Activated CD8-positive, alpha-beta memory T cell treated with anti-CD3 and anti-CD28 coated beads for 36 hours (primary cell): Measurements from ENCODE around the gene MR1. TPM values are rescaled to one million over a fixed set of nuclear protein-coding genes. Genes with fewer than 3 reads are reported as not detected.

Experiments used
- CTCF ChIA-PET: fragments of 350-600 bp; sonication (Branson Sonifier 250); formaldehyde crosslinking; loops from one replicate; lab custom pipeline; 2021; ENCODE audit warnings: antibody characterized with exemption; lab: Charles Lee
- POLR2A ChIA-PET: fragments of 350-600 bp; sonication (Branson Sonifier 250); formaldehyde crosslinking; loops from one replicate; lab custom pipeline; 2021; ENCODE audit warnings: antibody characterized with exemption; lab: Charles Lee
- total RNA-seq, 2 experiments: library from RNA; stranded (reverse); gene quantifications; one replicate each; pipeline ENCODE4 v1.2.3, GENCODE V29; 2021

MR1 gene
- total RNA-seq, 2 experiments from 2014 or later: 13.3 to 14.5 TPM

DNA sequence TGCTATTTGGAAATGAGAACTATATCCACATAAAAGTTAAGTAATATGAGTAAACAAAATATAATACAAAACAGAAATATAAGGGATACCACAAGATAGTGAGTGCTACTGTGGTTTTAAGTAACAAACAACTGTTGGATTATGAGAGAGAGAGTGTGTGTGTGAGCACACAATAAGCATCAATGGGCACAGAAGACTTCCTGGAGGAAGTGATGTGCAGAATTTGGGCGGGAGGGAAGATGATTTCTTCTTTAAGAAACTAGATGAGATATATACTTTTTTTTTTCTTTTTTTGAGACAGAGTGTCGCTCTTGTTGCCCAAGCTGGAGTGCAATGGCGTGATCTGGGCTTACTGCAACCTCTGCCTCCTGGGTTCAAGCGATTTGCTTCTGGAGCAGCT lies 46.8 kb downstream of the MR1 start:
- POLR2A ChIA-PET: interaction anchor here (1.3 kb wide), 1 partner anchor 8 kb away, joined by 11 read pairs; the partner anchor contains the start of gene IER5
- CTCF ChIA-PET: interaction anchor here (0.8 to 1.8 kb wide), 4 partner anchors 14 to 86 kb away, joined by 3 to 6 read pairs (median 4); no protein-coding TSS in a partner anchor

DNA sequence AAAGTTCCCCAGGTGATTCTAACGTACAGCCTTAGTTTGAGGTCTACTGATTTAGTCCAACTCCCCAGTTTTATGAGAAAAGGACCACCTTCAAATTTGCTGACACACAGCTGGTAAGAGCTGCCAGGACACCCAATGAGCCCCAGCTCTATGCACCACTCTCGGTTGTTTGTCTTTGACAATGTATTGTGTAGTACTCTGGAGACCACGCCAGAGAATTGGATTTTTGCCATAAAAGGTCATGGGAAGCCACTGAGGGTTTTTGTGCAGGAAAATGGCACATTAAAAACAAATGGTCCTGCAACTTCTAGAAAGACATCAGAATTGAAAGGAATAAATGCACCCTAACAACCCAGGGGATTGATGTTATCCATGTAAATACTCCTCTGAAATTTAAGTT lies 47.6 kb downstream of the MR1 start:
- ChIA-PET POLR2A (no interaction called here), CTCF (interaction anchor here (0.8 to 1.8 kb wide), 4 partner anchors 15 to 85 kb away, joined by 3 to 6 read pairs (median 4); no protein-coding TSS in a partner anchor)

DNA sequence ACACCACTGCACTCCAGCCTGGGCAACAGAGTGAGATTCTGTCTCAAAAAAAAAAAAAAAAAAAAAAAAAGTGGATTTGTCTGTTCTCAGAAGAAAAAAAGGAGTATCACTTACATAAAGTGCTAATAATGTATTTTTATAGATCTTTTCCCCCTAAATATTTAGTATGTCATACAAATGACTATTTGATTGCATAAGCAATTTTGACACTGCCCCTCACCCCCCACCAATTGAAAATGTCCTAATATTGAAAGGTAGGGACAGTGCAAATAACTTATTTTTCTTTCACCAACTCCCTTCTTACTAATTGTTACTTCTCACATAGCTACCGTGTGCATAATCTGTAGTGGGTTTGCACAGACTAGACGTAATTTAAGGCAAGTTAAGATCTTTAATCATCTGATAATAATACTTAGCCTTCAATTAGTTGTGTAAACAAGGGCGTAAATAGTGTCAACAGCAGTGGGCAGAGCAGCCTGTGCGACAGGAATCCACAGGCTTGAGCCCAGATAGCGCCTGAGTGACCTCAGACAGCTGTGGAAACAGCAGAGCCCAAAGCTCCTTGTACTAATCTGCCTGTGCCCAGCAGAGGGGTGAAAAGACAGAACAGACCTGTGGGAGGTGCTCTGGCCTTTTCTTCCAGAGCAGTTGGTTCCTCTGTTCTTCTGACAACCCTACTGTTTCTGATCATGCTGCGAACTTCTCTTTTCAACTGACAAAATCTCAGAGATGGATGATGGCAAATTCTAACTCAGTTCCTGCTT lies 50.2 kb downstream of the MR1 start:
- CTCF ChIA-PET: interaction anchor here (0.6 to 4.8 kb wide), 6 partner anchors 9 to 87 kb away, joined by 3 to 33 read pairs (median 4); no protein-coding TSS in a partner anchor

DNA sequence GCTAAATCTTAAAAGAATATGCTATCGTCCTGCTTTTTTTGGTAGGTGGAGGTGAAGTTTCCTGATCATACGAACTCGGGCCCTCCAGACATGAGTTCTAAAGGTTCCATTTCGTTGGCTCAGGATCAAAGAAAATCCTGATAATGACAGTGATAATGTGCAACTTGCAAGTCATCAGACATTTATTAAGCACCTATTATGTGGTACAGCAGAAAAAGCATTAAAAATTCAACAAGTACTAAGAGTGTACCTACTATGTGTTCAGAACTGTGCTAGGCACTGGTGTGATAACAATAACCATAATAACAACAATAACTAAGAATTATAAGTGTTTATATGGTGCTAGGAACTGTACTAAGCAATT lies 50.8 kb downstream of the MR1 start:
- POLR2A ChIA-PET: no interaction called here
- CTCF ChIA-PET: interaction anchor here (0.6 to 4.8 kb wide), 4 partner anchors 57 to 86 kb away, joined by 3 to 33 read pairs (median 6); no protein-coding TSS in a partner anchor

More for the DNA sequence above, 50.2 kb downstream of the MR1 start:
- POLR2A ChIA-PET: interaction anchor here (0.7 kb wide), 1 partner anchor 315 kb away, joined by 10 read pairs; no protein-coding TSS in a partner anchor

DNA sequence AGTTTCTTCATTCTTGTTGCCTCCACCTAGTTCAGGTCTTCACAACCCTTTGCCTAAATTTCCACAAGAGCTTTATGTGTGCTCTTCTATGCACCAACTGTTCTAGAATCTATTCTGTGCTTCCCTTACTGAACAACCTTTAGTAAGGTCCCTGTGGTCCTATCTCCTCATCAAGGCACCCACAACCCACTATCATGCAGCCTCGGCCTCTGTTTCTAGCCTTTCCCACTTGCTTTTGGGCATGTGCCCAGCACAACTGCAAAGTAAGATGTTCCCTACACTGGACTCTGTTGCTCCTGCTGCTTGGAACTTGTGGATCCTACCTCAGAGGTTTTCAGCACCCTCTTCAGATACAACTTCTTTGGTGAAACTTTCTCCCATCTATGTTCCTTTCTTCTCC lies 52.3 kb downstream of the MR1 start:
- POLR2A ChIA-PET: no interaction called here
- CTCF ChIA-PET: interaction anchor here (0.7 to 4.8 kb wide), 2 partner anchors 25 to 55 kb away, joined by 5 to 33 read pairs; no protein-coding TSS in a partner anchor

DNA sequence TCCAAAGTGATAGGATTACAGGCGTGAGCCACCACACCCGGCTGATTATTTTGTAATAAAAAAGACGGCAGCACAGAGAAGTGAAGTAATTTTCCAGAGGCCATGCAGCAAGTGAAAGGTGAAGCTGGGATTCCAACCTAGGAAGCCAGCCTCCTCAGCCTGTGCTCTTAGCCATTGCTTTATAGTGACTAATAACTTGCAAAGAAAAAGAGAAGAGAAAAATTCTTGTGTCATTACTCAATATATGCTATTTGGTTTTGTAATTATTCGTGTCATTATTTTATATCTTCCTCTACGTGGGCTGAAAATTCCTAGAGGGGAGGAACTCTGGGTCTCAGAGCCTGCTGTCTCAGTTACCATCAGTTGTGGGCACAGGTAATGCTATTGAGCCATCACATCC lies 53.1 kb downstream of the MR1 start:
- POLR2A ChIA-PET: interaction anchor here (0.6 kb wide), 1 partner anchor 10 kb away, joined by 5 read pairs; no protein-coding TSS in a partner anchor
- CTCF ChIA-PET: interaction anchor here (4.8 kb wide), 1 partner anchor 55 kb away, joined by 33 read pairs; no protein-coding TSS in a partner anchor

DNA sequence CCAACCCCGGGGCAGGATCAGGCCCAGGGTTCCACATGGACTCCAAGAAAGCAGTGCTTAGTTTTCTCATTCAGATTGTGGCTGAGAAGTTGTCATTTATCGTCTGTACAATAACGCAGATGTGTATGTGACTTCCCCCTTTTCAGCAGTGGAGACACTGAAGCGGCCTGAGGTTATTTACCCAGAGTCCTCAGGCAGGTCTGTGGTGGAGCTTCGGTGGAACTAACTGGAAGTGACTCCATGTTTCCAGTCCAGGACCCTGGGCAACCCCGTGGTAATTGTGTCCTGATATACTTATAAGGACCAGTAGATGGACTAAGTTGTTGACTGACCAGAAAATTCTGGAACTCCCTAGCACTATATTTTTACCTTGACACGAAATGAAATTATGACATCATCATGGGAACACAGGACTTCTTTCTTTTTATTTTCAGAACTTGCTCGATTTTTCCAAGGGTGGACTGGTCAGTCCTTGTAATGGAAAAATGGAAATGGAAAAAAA lies 53.7 kb downstream of the MR1 start:
- ChIA-PET CTCF (interaction anchor here (4.8 kb wide), 1 partner anchor 54 kb away, joined by 33 read pairs; no protein-coding TSS in a partner anchor), POLR2A (interaction anchor here (1.5 kb wide), 1 partner anchor 16 kb away, joined by 3 read pairs; no protein-coding TSS in a partner anchor)

DNA sequence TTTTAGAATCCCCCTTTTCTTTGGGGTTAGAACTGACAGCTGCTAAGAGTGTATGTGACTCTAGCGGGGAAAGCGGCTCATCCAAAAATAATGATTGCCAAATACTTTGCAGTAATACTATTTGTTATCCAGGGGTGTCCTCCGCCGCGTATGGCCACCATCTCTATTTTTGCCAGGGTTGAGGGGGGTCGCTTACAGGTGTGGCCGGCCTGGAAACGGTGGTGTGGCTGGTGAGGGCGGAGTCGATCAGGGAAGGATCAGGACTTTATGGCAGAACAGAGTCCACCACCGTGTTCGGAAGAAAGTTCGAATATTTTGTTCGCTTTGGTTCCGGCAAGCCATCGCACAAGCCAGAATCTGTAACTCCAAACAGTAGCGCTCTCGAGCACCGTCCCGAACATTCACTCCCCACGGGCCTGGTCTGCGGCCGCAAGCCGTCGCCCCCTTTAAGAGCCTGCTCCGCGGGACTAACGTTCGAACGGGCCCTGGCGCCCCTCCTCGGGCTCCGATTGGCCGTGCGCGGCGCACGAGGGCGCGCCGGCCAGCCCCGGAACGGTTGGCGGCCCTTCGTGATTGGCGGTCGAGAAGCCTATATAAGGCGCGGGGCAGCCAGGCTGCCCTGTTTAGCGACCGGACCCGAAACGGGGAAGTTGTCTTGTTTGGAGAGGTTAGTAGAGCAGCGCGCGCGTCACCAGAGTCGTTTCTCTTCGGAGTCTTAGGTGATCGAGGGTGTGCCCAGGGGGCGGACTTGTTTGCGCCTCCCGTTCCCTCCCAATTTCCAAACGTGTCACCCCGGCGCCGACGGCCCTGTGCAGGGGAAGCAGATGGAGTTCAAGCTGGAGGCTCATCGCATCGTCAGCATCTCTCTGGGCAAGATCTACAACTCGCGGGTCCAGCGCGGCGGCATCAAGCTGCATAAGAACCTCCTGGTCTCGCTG lies 54.6 kb downstream of the MR1 start, which contains the start of gene IER5:
TSS of gene IER5 (plus strand) at position 622 of the 938 bp plus-strand sequence. CDS start at position 825, 203 bp downstream.
- POLR2A ChIA-PET: interaction anchor here (0.6 to 3.3 kb wide), 18 partner anchors 8 to 1718 kb away, joined by 3 to 49 read pairs (median 6); partner anchors contain the start of gene STX6
- CTCF ChIA-PET: interaction anchor here (0.7 to 5.0 kb wide), 3 partner anchors 39 to 53 kb away, joined by 3 to 42 read pairs (median 33); no protein-coding TSS in a partner anchor

DNA sequence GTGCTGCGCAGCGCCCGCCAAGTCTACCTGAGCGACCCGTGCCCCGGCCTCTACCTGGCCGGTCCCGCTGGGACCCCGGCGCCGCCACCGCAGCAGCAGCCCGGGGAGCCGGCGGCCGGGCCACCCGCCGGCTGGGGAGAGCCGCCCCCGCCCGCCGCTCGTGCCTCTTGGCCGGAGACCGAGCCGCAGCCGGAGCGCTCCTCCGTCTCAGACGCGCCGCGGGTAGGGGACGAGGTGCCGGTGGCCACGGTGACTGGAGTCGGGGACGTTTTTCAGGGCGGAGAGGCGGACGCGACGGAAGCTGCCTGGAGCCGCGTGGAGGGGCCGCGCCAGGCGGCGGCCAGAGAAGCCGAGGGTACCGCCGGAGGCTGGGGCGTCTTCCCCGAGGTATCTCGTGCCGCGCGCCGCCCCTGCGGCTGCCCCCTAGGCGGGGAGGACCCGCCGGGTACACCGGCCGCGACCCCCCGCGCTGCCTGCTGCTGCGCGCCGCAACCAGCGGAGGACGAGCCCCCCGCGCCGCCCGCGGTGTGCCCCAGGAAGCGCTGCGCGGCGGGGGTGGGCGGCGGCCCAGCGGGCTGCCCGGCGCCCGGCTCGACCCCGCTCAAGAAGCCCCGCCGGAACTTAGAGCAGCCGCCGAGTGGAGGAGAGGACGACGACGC lies 55.4 kb downstream of the MR1 start:
- ChIA-PET POLR2A (interaction anchor here (0.6 to 3.3 kb wide), 19 partner anchors 9 to 1719 kb away, joined by 3 to 49 read pairs (median 6); partner anchors contain the start of gene STX6), CTCF (interaction anchor here (0.7 to 5.0 kb wide), 3 partner anchors 16 to 52 kb away, joined by 3 to 42 read pairs (median 10); no protein-coding TSS in a partner anchor)

DNA sequence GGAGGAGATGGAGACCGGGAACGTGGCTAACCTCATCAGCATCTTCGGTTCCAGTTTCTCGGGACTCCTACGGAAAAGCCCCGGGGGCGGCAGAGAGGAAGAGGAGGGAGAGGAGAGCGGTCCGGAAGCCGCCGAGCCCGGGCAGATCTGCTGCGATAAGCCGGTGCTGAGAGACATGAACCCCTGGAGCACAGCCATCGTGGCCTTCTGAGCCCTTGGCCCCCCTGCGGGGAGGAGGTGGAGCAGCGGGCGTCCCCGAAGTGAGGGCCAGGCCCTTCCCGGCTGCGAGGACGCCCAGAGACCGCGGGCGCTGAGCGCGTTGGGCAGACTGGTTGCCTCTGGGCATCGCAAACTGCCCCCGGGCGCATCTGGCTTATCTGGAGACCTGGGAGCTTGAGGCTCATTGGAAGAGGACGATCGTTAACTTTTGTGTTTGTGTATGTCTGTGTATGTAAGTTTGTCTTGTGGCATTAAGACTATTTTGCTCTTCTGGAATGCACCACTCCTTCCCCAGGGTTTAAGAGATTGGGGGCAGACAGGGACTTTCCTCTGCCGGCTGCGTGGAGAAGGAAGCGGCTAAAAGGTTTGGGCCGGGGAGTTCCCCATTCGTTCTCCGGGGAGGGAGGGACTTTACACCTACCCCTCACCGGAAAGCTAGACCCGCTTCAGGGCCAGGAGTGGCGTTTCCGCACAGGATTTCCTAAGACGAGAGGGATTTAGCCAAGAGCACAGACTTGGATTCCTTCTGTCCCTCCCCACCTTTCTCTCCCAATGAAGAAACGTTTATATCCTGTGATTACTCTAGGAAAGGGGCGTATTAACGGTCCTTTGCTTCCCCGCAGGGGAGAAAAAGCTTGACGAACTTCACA lies 56.1 kb downstream of the MR1 start:
- ChIA-PET CTCF (interaction anchor here (0.6 to 5.0 kb wide), 9 partner anchors 10 to 68 kb away, joined by 3 to 42 read pairs (median 3); no protein-coding TSS in a partner anchor), POLR2A (interaction anchor here (0.6 to 3.3 kb wide), 15 partner anchors 9 to 78 kb away, joined by 3 to 49 read pairs (median 7); partner anchors contain the start of genes MR1 and STX6)

DNA sequence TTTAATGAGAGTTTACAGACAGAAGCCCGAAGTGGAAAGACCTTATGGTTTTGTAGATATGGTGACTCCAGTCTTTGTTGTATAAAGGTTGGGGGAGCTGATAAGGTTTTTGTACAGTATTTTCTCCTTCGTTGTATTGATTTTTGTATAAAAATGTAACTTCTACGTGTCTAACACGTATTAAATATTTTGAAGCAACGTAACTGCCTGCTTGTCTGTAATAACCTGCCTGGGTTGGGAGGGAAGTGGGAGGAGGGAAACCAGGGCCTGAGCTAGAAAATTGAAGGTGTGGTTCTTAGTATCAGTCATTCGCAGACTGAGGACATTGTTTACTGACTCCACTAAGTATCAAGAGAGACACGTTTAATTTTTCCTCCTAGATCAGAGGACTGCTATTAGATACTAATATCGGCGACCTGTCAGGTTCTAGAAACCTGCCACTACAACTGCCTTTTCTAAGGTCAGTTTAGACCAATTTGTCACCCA lies 56.9 kb downstream of the MR1 start:
- ChIA-PET POLR2A (interaction anchor here (0.6 to 3.3 kb wide), 9 partner anchors 9 to 78 kb away, joined by 4 to 49 read pairs (median 11); partner anchors contain the start of genes MR1 and STX6), CTCF (interaction anchor here (0.6 to 5.0 kb wide), 10 partner anchors 10 to 69 kb away, joined by 3 to 42 read pairs (median 3); no protein-coding TSS in a partner anchor)

DNA sequence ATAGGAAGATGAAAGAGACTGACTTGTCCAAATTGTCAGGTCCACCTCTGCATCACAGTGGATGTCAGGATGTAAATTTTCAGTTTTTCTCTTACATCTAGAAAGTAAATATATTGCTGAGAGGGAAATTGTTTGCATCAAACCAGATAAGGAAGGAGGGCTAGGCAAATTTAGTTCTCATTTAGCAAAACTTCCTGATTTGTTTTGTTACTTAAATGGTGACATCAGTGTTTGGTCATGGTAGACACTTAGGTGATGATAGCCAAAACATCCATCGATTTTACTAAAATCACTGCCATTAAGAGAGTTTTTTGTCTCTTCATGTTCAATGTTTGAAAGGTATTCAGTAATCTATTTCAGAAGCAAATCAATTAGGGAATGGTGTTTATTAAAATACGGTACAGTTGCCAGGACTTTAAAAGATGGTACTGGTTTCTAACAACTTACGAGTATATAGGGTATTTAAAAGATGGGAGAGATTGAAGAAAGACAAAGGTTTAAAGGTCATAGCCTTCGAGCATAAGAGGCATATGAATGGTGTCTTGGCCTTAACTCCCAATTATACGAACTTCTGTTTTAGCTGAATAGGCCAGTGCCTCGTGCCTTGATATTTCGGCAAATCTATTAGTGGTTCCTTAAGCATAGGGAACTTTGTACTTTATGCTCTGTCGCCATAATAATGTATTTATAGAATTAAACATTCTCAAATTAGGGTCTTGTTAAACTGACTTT lies 57.7 kb downstream of the MR1 start:
- POLR2A ChIA-PET: interaction anchor here (1.4 to 3.3 kb wide), 7 partner anchors 8 to 69 kb away, joined by 6 to 49 read pairs (median 17); partner anchors contain the start of gene STX6
- CTCF ChIA-PET: interaction anchor here (0.9 to 5.0 kb wide), 5 partner anchors 9 to 70 kb away, joined by 3 to 42 read pairs (median 6); no protein-coding TSS in a partner anchor

DNA sequence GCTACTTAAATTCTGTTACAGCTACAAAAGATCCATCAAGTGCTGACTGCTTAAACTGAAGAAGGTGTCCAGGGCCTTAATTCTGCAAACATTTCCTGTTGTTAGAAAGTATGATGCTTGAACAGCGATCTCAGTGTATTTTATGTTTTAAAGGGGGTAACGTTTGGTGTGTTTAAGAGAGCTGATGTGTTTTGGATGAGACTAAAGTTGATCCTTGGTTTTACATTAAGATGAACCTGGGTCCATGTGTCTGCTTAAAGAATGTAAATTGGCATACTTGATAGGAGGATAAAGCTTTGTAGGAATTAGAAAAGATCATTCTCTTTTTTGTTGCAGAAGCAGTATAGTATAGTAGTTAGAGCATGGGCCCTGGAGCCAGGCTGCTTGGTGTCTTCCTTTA lies 58.3 kb downstream of the MR1 start:
- ChIA-PET CTCF (interaction anchor here (1.6 to 5.0 kb wide), 2 partner anchors 42 to 49 kb away, joined by 4 to 42 read pairs; no protein-coding TSS in a partner anchor), POLR2A (no interaction called here)

DNA sequence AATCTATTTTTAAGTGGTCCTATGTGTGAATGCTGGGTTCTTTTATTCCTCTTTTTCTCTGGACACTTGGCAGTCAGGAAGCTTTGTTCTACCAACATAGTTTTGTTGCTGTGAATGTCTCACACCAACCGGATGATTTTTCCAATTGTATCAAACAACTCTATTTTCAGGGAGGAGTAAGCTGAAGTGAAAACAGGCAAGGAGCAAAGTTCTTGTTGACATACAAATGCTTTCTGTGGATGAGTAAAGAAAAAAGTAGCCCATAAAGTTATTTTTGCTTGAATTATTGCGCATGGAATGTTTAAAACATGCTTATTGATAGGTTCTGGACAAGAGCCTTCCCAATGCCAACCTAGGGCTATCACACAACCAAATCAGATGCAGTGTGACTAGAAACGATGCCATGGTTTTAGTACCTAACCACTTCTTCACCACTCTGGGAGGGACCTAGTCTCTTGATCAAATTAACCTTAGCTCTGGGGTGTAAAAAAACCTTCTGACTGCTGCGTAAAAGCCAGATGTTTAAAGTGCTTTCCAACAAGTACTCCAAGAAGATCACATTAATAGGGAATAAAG lies 59.2 kb downstream of the MR1 start:
- CTCF ChIA-PET: interaction anchor here (1.0 to 5.0 kb wide), 2 partner anchors 9 to 49 kb away, joined by 3 to 42 read pairs; no protein-coding TSS in a partner anchor

More for the DNA sequence above, 59.2 kb downstream of the MR1 start:
- POLR2A ChIA-PET: no interaction called here
